ENCODE results near the gene DIDO1. TPM values are rescaled to one million over a fixed set of nuclear protein-coding genes. Genes with fewer than 3 reads are reported as not detected.

Gene DIDO1
- polyA plus RNA-seq, 1 of the 3 experiments (the other 2 are of a cell fraction), result 14.7 TPM

DNA sequence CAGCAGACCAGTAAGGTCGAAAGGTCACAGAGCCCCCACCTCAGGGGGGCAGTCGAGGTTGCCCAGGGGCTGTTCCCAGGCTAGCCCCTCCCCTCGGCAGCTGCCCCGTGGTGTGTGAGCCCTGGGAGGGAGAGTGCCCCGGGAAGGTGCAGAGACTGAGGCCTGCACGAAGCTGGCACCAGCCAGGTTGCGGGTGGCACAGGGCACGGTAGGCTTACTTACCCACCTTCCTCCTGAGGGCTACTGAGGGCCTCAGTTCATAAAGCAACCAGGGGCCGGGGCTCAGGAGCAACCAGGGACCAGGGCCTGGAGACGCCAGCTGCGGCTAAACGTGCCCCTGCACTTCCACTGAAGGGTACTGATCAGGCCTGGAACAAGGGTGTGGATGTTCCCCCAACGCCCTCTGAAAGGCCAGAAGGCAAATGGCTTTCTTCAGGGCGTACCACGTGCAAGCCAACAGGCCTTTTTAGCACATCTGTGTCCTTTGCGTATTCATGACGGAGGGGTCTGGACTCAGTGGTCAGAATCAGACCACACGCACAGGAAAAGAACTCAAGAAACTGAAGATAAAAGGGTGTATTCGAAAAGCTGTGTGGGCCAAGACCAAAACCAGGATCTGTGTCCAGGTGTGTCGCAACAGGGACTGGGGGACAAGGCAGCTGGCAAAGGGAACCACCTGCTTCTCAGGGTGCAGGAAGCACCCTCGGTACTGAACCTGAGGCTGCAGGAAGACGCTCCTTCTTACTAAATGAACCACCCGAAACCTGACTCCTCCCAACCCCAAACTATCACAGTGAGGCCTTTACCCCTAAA lies 40.2 kb downstream of the DIDO1 start (continued):
- TF ChIP-seq, protein P1, sequence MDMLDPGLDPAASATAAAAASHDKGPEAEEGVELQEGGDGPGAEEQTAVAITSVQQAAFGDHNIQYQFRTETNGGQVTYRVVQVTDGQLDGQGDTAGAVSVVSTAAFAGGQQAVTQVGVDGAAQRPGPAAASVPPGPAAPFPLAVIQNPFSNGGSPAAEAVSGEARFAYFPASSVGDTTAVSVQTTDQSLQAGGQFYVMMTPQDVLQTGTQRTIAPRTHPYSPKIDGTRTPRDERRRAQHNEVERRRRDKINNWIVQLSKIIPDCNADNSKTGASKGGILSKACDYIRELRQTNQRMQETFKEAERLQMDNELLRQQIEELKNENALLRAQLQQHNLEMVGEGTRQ (IDR thresholded peaks at IDR 0.05; ENCODE audit: borderline replicate concordance, low read depth, low read length), result no peak
- no peak for TF ChIP-seq GATA2 (CRISPR knock-in tag; IDR thresholded peaks at IDR 0.05)
- TF ChIP-seq EZH2phosphoT487 (IDR thresholded peaks at IDR 0.05; ENCODE audit: borderline replicate concordance, low read depth), result no peak
- no peak for TF ChIP-seq TAF1 (IDR thresholded peaks at IDR 0.05; ENCODE audit: borderline replicate concordance, low read depth, low read length)
- no peak for TF ChIP-seq TEAD4 (IDR thresholded peaks at IDR 0.05; ENCODE audit: borderline replicate concordance, insufficient read depth)
- TF ChIP-seq ELF1 (IDR thresholded peaks at IDR 0.05), result no peak

DNA sequence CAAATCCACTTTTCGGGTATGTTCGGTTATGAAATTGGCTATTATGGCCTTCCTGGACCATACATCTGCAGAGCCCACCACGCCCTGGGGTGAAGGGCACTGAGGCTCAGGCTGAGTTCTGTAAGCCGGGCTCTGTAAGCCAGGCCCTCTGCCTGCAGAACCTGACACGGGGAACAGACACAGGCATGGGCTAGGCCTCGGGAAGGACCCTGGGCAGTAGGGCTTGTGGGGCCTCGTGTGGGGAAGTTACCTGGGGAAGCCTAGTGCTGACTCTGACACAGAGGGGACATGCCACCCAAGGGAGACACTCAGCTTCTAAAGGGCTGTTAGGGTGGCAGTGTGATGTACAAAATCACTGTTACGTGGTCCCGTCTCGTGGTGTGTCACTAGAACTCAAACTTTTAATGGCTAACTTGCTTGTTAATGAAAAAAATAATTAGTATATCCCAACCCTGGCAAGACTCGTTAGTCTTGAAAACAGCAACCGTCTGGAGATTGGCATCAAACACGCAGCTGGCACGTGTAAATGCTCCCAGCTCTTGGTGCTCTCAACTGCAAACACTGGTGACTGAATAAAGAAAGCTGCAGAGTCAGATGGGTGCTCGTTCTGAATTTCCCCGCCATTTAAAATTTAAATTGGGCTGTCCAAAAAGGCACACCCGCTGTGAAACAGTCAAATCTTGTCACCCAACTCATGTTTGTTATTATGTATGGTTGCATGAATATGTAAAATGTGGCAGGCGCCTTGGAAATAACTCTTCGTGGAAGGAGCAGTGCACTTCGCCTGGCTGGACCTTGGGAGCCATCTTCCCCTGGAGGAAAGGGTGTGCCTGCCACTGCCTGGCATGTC lies 41.0 kb downstream of the DIDO1 start:
- no peak for DNase-seq
- Histone ChIP-seq H3K4me1 (ENCODE audit: control insufficient read depth in 1 of 2, insufficient read depth in 2 of 2, low read depth in 1 of 2, low read length in 1 of 2) (peaks cover 17 to 19% of the 10 kb centered on the region in 2 experiments), H3K27ac (ENCODE audit: low read depth in 2 of 2, low read length in 1 of 2) (no peak overlapping the region; a peak in 1 of 4 replicates), H4K20me1 (ENCODE audit: insufficient read depth) (0 out of 2 replicates have a peak, but pooled peaks cover 4% of the 10 kb centered on the region), H3K9me3 (no peaks in the 10 kb centered on the region), H3K4me2 (no peak overlapping the region), H3K27me3 (ENCODE audit: insufficient read depth) (no peaks in the 10 kb centered on the region), H2AFZ (ENCODE audit: low read depth) (no peak overlapping the region), H3K79me2 (ENCODE audit: insufficient read depth) (no peaks in the 10 kb centered on the region), H3K36me3 (replicated peaks in 1 of 2; ENCODE audit: control insufficient read depth in 1 of 2, insufficient read depth in 2 of 2, low read length in 1 of 2) (peaks cover 31 to 69% of the 10 kb centered on the region in 2 experiments), H3K4me3 (ENCODE audit: low read depth in 2 of 2, low read length in 1 of 2) (no peak overlapping the region), H3K9me2 (no peaks in the 10 kb centered on the region), H3K9ac (no peak overlapping the region), H3F3A (replicated peaks; ENCODE audit: insufficient read depth) (peaks cover 27% of the 10 kb centered on the region)
- TF ChIP-seq JUND (IDR thresholded peaks at IDR 0.05) (no peak), FOXM1 (IDR thresholded peaks at IDR 0.05; ENCODE audit: low read depth) (no peak), TAF1 (IDR thresholded peaks at IDR 0.05; ENCODE audit: borderline replicate concordance, low read depth, low read length) (no peak), YY1 (IDR thresholded peaks at IDR 0.05; ENCODE audit: low read depth) (no peak), TCF12 (IDR thresholded peaks at IDR 0.05) (no peak), GATA2 (CRISPR knock-in tag; IDR thresholded peaks at IDR 0.05) (no peak), GABPA (IDR thresholded peaks at IDR 0.05; ENCODE audit: low read depth) (no peak), RAD21 (IDR thresholded peaks at IDR 0.05; ENCODE audit: low read length) (no peak), RCOR1 (IDR thresholded peaks at IDR 0.05; ENCODE audit: low read length) (no peak)
- TF ChIP-seq, protein P2, sequence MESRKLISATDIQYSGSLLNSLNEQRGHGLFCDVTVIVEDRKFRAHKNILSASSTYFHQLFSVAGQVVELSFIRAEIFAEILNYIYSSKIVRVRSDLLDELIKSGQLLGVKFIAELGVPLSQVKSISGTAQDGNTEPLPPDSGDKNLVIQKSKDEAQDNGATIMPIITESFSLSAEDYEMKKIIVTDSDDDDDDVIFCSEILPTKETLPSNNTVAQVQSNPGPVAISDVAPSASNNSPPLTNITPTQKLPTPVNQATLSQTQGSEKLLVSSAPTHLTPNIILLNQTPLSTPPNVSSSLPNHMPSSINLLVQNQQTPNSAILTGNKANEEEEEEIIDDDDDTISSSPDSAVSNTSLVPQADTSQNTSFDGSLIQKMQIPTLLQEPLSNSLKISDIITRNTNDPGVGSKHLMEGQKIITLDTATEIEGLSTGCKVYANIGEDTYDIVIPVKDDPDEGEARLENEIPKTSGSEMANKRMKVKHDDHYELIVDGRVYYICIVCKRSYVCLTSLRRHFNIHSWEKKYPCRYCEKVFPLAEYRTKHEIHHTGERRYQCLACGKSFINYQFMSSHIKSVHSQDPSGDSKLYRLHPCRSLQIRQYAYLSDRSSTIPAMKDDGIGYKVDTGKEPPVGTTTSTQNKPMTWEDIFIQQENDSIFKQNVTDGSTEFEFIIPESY (IDR thresholded peaks at IDR 0.05; ENCODE audit: borderline replicate concordance, low read depth), result no peak
- TF ChIP-seq, protein P3, sequence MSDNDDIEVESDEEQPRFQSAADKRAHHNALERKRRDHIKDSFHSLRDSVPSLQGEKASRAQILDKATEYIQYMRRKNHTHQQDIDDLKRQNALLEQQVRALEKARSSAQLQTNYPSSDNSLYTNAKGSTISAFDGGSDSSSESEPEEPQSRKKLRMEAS (IDR thresholded peaks at IDR 0.05; ENCODE audit: low read depth), result no peak
- ChIA-PET POLR2A (interaction anchor here (1.0 kb wide), 1 partner anchor 10 kb away, joined by 3 read pairs; no protein-coding TSS in a partner anchor), CTCF (interaction anchor here (0.9 to 7.2 kb wide), 6 partner anchors 9 to 124 kb away, joined by 3 to 77 read pairs (median 8); no protein-coding TSS in a partner anchor)
- WGBS (ENCODE audit: low lambda C conversion rate), result 96% methylated on average over 18 of the region's 20 CpGs
